Stimulated activated CD8-positive, alpha-beta memory T cell treated with anti-CD3 and anti-CD28 coated beads, Interleukin-7, amount 100 ng/mL, for 24 hours (primary cell): ENCODE measurements around the gene POLR2J2.
"Not testable (repeated sequence)": the region's sequence is repeated elsewhere in the genome, so short reads cannot be mapped to it uniquely, and the experiment has no call there.

ENCODE experiments used
- DNase-seq: peaks from one replicate; pipeline ENCODE4 v3.0.0-alpha.2; 2020; ENCODE audit warnings: low read depth

POLR2J2 gene

DNA sequence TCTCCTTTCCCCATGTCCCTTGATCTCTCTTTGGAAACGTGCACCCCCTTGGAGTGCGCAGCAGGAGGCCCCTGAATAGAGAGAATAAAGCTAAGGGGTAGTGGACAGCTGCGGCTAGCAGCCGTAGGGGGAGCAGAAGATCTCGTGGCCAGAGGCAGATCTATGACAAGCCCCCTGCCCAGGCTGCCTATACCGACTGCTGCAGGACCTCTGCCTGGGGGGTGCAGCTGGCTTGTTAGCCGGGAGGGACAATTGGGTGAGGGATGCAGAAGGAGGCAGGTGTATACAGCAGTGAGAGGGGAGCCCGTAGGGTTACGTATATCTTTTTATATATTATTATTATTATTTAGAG, 469 bp upstream of the POLR2J2 start:
- not testable (repeated sequence) for DNase-seq

GRCh38 chr7:102667523-102667922, 3.9 kb downstream of the POLR2J2 start:
- DNase-seq = not testable (repeated sequence)

DNA sequence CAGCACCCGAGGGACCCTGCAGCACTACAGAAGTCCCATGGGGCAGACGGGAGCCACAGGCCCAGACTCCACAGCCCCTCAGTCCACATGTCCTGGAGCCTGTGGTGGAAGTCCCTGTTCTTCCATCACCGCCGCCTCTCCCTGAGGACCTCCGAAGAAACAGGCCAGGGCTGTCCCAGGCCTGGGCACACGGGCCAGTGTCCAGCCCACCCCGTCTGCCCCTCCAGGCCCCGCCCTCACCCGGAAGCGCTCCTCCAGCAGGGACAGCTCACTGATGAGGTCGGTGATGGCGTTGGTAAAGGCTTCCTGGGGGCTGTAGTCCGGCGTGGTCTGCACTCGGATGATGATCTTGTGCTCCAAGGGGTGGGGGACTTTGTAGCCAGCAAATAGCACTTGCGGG, 4.6 kb downstream of the POLR2J2 start:
- not testable (repeated sequence) for DNase-seq

- DNase-seq = not testable (repeated sequence)
Observed at GRCh38 chr7:102664765-102665164, 6.7 kb downstream of the POLR2J2 start.

DNA sequence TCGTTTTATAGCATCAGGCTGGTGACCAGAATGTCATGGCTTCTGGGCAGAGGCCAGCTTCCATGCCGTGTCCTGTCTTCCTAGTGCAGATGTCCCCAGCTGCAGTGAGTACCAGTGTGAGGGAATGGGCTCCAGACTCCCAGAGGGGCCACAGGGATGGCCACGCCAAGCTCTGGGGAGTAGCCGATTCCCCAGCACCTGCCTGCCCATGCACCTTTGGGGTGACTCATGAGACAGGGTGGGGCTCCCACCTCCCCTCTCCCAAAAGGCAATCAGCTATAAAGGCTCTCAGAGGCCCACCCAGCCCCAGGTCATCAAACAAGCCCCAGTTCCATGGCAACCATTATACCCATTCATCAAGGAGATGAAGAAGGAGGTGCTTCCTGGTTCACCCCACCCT, 21.5 kb downstream of the POLR2J2 start, which contains the start of gene SPDYE2B:
Gene SPDYE2B (plus strand): TSS at position 396 of the 400 bp plus-strand sequence. CDS start 2,030 bp downstream, outside the sequence.
- DNase-seq = not testable (repeated sequence)

DNA sequence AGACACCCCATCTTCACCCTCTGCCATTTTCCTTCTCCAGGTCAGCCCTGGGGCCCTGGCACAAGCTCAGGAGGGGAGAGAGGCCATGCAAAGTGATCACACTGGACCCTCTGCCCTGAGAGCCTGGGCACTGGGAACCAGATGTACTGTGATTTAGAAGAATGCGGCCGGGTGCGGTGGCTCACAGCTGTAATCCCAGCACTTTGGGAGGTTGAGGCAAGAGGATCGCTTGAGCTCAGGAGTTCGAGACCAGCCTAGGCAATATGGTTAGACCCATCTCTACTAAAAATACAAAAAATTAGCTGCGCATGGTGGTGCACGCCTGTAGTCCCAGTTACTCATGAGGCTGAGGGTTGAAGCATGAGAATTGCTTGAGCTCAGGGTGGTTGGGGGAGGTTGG, 23.6 kb downstream of the POLR2J2 start:
- not testable (repeated sequence) for DNase-seq

DNA sequence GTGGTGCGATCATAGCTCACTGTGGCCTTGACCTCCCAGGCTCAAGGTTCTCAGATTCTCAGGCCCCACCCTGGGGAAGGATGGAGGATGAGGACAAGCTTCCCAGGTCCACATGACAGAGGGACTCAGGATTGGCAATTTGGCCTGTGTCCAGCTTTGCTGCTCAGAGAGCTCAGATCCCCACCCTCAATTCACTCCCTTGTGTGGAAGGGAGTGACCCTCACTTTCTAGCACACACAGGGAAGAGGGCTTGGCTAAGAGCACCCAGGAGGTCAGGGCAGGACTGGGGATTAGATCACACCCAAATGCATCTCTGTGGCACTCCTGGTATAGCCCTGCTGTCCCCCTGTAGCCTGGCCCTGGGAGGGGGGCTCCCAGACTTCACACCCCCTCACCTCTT, 28.1 kb downstream of the POLR2J2 start:
- not testable (repeated sequence) for DNase-seq

DNA sequence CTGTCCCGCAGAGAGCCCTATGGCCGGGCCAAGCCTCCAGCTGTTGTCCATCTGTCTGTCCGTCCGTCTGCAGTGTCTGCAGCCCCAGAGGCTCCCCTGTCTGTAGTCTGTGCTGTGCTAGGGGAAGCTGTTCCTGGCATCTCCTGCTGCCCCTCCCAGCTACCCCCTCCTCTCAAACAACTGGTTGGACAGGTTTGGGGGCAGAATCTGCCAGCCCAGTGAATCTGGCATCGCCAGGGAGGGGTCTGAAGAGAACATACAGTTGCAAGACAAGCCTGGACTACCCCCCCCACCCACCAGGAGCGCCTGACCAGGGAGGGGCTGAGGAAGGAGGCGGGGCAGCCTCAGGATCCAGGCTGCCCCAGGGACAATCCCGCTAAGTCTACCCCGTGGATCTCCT, 28.8 kb downstream of the POLR2J2 start, which contains the start of gene UPK3BL1:
Gene UPK3BL1 (minus strand): TSS at position 101 of the 400 bp plus-strand sequence. CDS start 50 bp downstream, at position 51.
- DNase-seq = not testable (repeated sequence)

DNA sequence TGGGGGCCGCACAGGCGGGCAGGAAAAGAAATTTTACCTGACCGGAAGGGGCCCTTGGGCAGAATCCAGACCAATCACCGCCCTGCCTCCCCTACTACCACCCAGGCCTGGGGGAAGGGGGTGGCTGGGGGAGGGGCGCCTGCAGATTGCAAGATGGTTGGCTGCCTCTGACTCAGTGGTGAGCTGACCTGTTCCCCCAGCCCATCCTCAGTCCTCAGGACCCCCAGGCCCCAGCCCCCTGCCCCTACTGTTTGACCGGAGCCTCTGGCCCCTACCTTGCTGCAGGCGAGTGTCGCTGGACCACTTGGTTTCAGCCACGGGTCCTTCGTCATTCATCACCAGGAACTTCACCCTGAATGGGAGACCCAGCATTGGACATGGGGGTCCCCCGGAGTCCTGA, 32.6 kb downstream of the POLR2J2 start:
- not testable (repeated sequence) for DNase-seq

- DNase-seq = not testable (repeated sequence)
Observed at GRCh38 chr7:102636956-102637355, 34.5 kb downstream of the POLR2J2 start.

- DNase-seq = not testable (repeated sequence)
Observed at GRCh38 chr7:102635354-102635753, 36.1 kb downstream of the POLR2J2 start.

- DNase-seq = not testable (repeated sequence)
Observed at GRCh38 chr7:102634299-102634698, 37.2 kb downstream of the POLR2J2 start.

- not testable (repeated sequence) for DNase-seq
Observed at GRCh38 chr7:102630622-102631021, 40.8 kb downstream of the POLR2J2 start.

DNA sequence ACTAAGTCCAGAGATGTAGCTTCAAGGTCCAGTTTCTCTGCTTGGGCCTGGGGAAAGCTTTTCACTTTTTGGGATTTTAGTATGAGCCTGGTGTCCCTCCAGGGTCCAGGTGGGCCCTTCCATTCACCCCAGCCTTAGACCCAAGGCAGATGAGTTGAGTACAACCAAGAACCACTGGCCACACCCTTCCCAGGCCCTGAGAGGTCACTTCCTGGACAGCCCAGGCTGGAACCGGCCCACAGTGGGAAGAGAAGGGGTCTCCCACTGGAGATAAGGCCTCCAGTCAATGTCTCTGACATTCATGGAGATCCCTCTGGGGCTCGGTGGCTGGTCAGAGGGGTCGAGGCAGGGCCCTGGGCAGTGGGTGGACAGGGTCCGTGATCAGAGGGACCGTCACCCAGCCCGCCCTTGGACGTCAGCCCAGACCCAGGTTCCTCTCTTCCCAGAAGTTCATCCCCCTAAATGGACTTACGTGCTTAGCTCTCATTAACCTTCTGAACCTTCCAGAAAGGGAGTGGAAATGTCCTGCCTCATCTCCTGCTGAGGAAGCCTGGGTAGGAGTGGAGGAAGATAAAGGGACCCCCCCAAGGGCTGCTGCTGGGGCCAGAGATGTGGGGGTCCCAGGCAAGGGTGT, 44.1 kb downstream of the POLR2J2 start:
- DNase-seq = not testable (repeated sequence)

- DNase-seq = not testable (repeated sequence)
Observed at GRCh38 chr7:102618122-102618521, 53.3 kb downstream of the POLR2J2 start.

DNA sequence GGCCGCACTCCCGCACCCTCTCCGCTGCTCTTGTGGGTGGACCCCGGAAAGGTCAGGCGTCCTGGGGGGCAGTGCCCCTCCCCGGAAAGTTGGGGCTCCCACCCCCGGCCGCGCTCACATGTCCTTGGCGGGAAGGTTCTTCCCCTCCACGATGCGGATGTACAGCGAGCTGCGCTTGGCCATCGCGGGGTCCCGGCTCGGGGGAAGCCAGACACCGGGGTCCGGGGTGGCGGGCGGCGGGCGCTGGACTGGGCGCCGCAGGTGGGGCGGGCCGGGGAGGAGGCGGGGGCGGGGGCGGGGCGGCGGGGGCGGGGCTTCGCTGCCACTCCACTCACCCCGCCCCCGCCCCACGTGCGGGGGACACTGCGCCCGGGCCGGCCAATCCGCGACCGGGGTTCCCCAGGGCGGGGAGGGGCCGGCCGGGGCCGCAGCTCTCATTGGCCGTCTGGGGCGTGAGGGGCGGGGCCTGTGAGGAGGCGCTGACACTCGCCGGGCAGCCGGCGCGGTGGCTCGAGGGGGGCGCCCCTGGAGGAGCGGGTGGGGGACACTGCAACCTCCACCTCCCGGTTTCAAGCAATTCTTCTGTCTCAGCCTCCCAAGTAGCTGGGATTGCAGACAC, 54.8 kb downstream of the POLR2J2 start, which contains the start of gene RASA4:
Gene RASA4 (minus strand): TSS at position 250 of the 619 bp plus-strand sequence. CDS start 67 bp downstream, at position 183.
- not testable (repeated sequence) for DNase-seq
